Measurements from ENCODE around the gene MEG3. TPM values are rescaled to one million over a fixed set of nuclear protein-coding genes. Genes with fewer than 3 reads are reported as not detected.

MEG3 gene
- total and polyA plus RNA-seq, 12 donors: 86.6 to 8,129 (median 728) TPM

- no peaks in the 10 kb centered on the region for H3K36me3 ChIP-seq (replicated peaks in 1 of 2)
- no peaks in the 10 kb centered on the region for H3K27me3 ChIP-seq
- no peak overlapping the region for H3K27ac ChIP-seq
- H3K4me3 ChIP-seq: no peak overlapping the region
- no peak for TF ChIP-seq POLR2A (IDR thresholded peaks at IDR 0.05)
- no peak for TF ChIP-seq CTCF (IDR thresholded peaks at IDR 0.05)
- 82 to 96% (median 92%) methylated on average over 3 to 9 of the region's 9 CpGs for WGBS, 4 donors
- intact Hi-C loops (cut with DNase I): no loop called here
- H3K9me3 ChIP-seq (replicated peaks in 1 of 3): no peaks in the 10 kb centered on the region
- H3K4me1 ChIP-seq (replicated peaks in 1 of 2): no peaks in the 10 kb centered on the region
- no peak for DNase-seq
Observed at GRCh38 chr14:100804558-100805309, 21.2 kb upstream of the MEG3 start.

- no peak for TF ChIP-seq POLR2A (IDR thresholded peaks at IDR 0.05)
- no peak for TF ChIP-seq CTCF (IDR thresholded peaks at IDR 0.05)
- Histone ChIP-seq H3K27me3 (no peaks in the 10 kb centered on the region), H3K36me3 (replicated peaks in 1 of 2) (no peaks in the 10 kb centered on the region), H3K27ac (no peak overlapping the region), H3K4me3 (no peak overlapping the region), H3K4me1 (replicated peaks in 1 of 2) (no peaks in the 10 kb centered on the region), H3K9me3 (replicated peaks in 1 of 3) (peaks cover 0 to 6% (median 0%) of the 10 kb centered on the region in 3 donors)
- DNase-seq: no peak
- 81 to 93% (median 86%) methylated on average over 9 of the region's 9 CpGs for WGBS, 4 donors
- intact Hi-C loops (cut with DNase I): no loop called here
Observed at GRCh38 chr14:100806386-100806785, 19.5 kb upstream of the MEG3 start.

DNA sequence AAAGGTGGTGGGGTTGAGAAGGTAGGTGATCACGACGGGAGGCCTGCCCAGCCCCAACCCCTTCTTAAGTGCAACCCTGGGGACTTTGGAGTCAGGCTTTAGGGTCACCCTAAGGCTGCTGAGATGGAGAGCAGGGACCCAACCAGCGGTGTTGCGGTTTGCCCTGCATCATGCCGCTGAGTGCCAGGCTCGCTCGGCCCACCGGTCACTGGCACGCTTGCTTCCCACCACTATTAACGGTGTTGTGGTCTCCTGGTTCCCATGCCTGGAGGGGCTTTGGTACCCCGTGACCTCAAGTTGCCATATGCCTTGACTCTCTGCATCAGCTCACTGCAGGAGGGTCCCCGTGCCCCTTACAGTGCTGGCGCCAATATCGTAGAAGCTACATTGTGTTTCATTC is 18.4 kb upstream of the MEG3 start:
- intact Hi-C loops (cut with DNase I): no loop called here
- no peaks in the 10 kb centered on the region for H3K27me3 ChIP-seq
- TF ChIP-seq POLR2A (IDR thresholded peaks at IDR 0.05) (no peak), CTCF (IDR thresholded peaks at IDR 0.05) (no peak)
- H3K27ac ChIP-seq: no peak overlapping the region
- H3K4me1 ChIP-seq (replicated peaks in 1 of 2): no peaks in the 10 kb centered on the region
- no peaks in the 10 kb centered on the region for H3K36me3 ChIP-seq (replicated peaks in 1 of 2)
- no peak overlapping the region for H3K4me3 ChIP-seq
- 89 to 94% (median 93%) methylated on average over 9 to 14 of the region's 14 CpGs for WGBS, 4 donors
- H3K9me3 ChIP-seq (replicated peaks in 1 of 3): peaks cover 0 to 6% (median 0%) of the 10 kb centered on the region in 3 donors
- no peak for DNase-seq

DNA sequence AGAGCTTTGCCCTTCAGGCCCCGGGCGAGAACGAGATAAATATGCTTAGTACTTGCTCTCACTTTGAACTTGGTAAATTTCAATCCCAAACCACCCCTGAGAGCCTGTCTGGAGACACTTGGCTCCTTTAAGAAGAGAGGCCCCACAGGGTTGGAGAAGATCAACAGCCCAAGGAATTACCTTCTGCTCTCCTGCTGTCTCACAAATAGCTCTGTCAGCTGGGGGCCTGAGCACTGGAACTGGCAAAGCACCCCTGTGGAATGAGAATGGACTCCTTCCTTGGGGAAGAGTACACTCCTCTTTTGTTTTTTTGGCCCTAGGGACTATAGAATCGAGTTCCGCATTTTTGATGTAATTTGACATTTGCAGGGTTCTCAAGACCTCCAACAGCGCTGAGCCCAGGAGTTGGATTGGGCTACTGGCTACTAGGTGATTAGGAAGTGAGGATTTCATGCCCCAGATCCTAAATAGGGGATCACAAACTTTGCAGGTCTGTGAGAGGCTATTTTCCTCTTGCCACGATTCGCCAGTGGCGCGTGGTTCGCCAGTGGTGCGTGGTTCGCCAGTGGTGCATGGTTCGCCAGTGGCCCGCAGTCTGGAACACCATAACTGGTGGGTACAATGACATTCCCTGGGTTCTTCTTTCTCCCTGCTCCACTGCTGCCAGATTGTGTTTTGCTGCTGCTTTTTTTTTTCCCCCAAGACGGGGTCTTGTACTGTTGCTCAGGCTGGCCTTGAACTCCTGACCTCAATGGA is 17.8 kb upstream of the MEG3 start:
- Histone ChIP-seq H3K36me3 (replicated peaks in 1 of 2) (no peaks in the 10 kb centered on the region), H3K4me1 (replicated peaks in 1 of 2) (no peaks in the 10 kb centered on the region), H3K9me3 (replicated peaks in 1 of 3) (peaks cover 0 to 6% (median 0%) of the 10 kb centered on the region in 3 donors), H3K27me3 (no peaks in the 10 kb centered on the region), H3K4me3 (no peak overlapping the region), H3K27ac (no peak overlapping the region)
- no peak for TF ChIP-seq CTCF (IDR thresholded peaks at IDR 0.05)
- TF ChIP-seq POLR2A (IDR thresholded peaks at IDR 0.05): no peak
- intact Hi-C loops (cut with DNase I): no loop called here
- no peak for DNase-seq
- WGBS, 4 donors: 81 to 90% (median 83%) methylated on average over 16 of the region's 16 CpGs

All from adrenal gland (tissue), 12 donors.